ENCODE measurements around the gene NAGS. TPM values are rescaled to one million over a fixed set of nuclear protein-coding genes. Genes with fewer than 3 reads are reported as not detected.

The NAGS gene
- polyA plus RNA-seq, 1 of the 3 experiments (the other 2 are of a cell fraction), result 1.7 TPM

DNA sequence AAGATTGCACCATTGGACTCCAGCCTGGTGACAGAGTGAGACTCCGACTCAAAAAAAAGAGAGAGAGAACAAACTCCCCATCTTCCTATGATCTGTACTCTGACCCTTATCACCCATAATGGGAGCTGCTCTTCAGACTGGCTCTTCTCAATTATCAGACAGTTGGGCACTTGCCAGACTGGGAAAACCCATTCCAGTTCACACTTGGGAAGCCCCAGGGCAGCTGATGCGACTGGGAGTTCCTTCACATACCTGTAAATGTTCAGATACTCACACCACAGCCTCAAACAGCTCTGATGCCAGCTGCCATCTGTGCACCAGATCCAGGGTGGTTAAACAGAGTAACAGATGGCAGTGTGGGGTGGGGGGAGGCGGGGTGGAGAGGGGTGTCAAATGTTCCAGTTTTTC is 34.2 kb downstream of the NAGS start:
- Histone ChIP-seq H3K79me2 (ENCODE audit: insufficient read depth) (peaks cover 57% of the 10 kb centered on the region), H3K9me3 (no peaks in the 10 kb centered on the region), H3K4me1 (ENCODE audit: control insufficient read depth in 1 of 2, insufficient read depth in 2 of 2, low read depth in 1 of 2, low read length in 1 of 2) (peaks cover 0 to 7% of the 10 kb centered on the region in 2 experiments; a peak in 2 of 4 replicates), H3F3A (replicated peaks; ENCODE audit: insufficient read depth) (peaks cover 16% of the 10 kb centered on the region), H2AFZ (ENCODE audit: low read depth) (no peak overlapping the region), H3K9me2 (no peaks in the 10 kb centered on the region), H3K4me2 (no peak overlapping the region), H3K36me3 (replicated peaks in 1 of 2; ENCODE audit: control insufficient read depth in 1 of 2, insufficient read depth in 2 of 2, low read length in 1 of 2) (peaks cover 30 to 40% of the 10 kb centered on the region in 2 experiments), H3K4me3 (ENCODE audit: low read depth in 2 of 2, low read length in 1 of 2) (no peak overlapping the region), H4K20me1 (ENCODE audit: insufficient read depth) (peaks cover 30% of the 10 kb centered on the region), H3K9ac (no peak overlapping the region), H3K27ac (ENCODE audit: low read depth in 2 of 2, low read length in 1 of 2) (no peak overlapping the region), H3K27me3 (ENCODE audit: insufficient read depth) (no peaks in the 10 kb centered on the region)
- TF ChIP-seq RCOR1 (IDR thresholded peaks at IDR 0.05; ENCODE audit: low read length), result peak; percentile 92
- no peak for TF ChIP-seq FOXM1 (IDR thresholded peaks at IDR 0.05; ENCODE audit: low read depth)
- TF ChIP-seq CTCF (IDR thresholded peaks at IDR 0.05), result no peak
- TF ChIP-seq POLR2AphosphoS5 (IDR thresholded peaks at IDR 0.05; ENCODE audit: low read depth, low read length), result no peak
- no peak for TF ChIP-seq SMC3 (IDR thresholded peaks at IDR 0.05; ENCODE audit: low read depth, low read length)
- TF ChIP-seq, protein P1, sequence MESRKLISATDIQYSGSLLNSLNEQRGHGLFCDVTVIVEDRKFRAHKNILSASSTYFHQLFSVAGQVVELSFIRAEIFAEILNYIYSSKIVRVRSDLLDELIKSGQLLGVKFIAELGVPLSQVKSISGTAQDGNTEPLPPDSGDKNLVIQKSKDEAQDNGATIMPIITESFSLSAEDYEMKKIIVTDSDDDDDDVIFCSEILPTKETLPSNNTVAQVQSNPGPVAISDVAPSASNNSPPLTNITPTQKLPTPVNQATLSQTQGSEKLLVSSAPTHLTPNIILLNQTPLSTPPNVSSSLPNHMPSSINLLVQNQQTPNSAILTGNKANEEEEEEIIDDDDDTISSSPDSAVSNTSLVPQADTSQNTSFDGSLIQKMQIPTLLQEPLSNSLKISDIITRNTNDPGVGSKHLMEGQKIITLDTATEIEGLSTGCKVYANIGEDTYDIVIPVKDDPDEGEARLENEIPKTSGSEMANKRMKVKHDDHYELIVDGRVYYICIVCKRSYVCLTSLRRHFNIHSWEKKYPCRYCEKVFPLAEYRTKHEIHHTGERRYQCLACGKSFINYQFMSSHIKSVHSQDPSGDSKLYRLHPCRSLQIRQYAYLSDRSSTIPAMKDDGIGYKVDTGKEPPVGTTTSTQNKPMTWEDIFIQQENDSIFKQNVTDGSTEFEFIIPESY (IDR thresholded peaks at IDR 0.05; ENCODE audit: borderline replicate concordance, low read depth), result no peak
- TF ChIP-seq EP300 (IDR thresholded peaks at IDR 0.05; ENCODE audit: borderline replicate concordance in 1 of 2, low read depth in 1 of 2, low read length in 1 of 2), result peak in 1 of 2 experiments; percentile 48; a peak in 1 of 4 replicates
- no peak for TF ChIP-seq RAD21 (IDR thresholded peaks at IDR 0.05; ENCODE audit: low read length)
- TF ChIP-seq TAF1 (IDR thresholded peaks at IDR 0.05; ENCODE audit: borderline replicate concordance, low read depth, low read length), result no peak
- TF ChIP-seq SIN3A (IDR thresholded peaks at IDR 0.05; ENCODE audit: borderline replicate concordance, low read depth, low read length), result no peak
- no peak for TF ChIP-seq NFIC (IDR thresholded peaks at IDR 0.05; ENCODE audit: borderline replicate concordance)
- TF ChIP-seq, protein P2, sequence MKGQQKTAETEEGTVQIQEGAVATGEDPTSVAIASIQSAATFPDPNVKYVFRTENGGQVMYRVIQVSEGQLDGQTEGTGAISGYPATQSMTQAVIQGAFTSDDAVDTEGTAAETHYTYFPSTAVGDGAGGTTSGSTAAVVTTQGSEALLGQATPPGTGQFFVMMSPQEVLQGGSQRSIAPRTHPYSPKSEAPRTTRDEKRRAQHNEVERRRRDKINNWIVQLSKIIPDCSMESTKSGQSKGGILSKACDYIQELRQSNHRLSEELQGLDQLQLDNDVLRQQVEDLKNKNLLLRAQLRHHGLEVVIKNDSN (IDR thresholded peaks at IDR 0.05; ENCODE audit: borderline replicate concordance, low read depth), result no peak
- no peak for TF ChIP-seq RXRA (IDR thresholded peaks at IDR 0.05; ENCODE audit: borderline replicate concordance, low read depth)
- no peak for TF ChIP-seq JUND (IDR thresholded peaks at IDR 0.05)
- TF ChIP-seq CHD2 (IDR thresholded peaks at IDR 0.05; ENCODE audit: low read length, partially characterized antibody), result peak; percentile 37
- no peak for TF ChIP-seq FOSL2 (IDR thresholded peaks at IDR 0.05; ENCODE audit: borderline replicate concordance, low read depth)
- TF ChIP-seq GABPA (IDR thresholded peaks at IDR 0.05; ENCODE audit: low read depth), result no peak
- TF ChIP-seq ELF1 (IDR thresholded peaks at IDR 0.05), result no peak
- TF ChIP-seq MAX (IDR thresholded peaks at IDR 0.05; ENCODE audit: low read depth), result no peak
- ChIA-PET POLR2A (interaction anchor here (0.5 kb wide), 1 partner anchor 62 kb away, joined by 3 read pairs; no protein-coding TSS in a partner anchor), CTCF (interaction anchor here (0.7 to 2.1 kb wide), 6 partner anchors 11 to 165 kb away, joined by 3 to 6 read pairs (median 4); no protein-coding TSS in a partner anchor)
- WGBS (ENCODE audit: low lambda C conversion rate), result 79% methylated on average over 3 of the region's 3 CpGs
- DNase-seq, result peak; percentile 51

All from SK-N-SH (cell line).